ENCODE measurements around the gene UAP1. TPM values are rescaled to one million over a fixed set of nuclear protein-coding genes. Genes with fewer than 3 reads are reported as not detected.

Gene UAP1
- total RNA-seq, 4 donors from 2014 or later = 95.0 to 131 (median 117) TPM

DNA sequence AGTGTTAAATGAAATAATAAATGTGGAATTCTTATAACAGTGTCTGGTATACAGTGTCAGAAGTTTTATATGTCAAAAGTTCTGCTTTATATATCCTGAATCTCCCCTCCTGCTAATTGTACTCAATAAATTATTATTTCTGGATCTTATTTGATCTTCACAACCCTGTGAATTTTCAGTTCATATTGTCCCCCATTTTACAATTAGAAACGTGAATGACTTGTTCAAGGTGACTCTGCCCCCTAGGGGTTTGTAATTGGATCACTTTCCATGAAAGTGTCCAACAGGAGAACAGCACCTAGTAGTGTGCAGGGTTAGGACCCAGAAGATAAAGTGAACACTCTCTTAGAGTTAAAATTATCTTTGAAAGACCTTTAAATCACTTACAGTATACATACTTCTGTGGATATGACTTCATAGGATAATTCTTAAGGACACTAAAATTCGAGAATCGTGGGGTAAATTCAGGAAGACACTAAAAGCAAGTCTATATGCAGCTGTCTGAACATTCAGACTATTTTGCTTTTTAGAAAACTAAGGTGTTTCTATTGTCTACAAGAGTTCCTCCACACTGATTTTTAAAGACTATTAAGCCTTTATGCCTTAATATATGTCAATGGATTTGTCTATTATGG is 66.3 kb downstream of the UAP1 start:
- H3K4me1 ChIP-seq = peaks cover 0 to 29% (median 4%) of the 10 kb centered on the region in 4 donors
- no peaks in the 10 kb centered on the region for H3K36me3 ChIP-seq
- no peak for DNase-seq
- H3K9me3 ChIP-seq = no peaks in the 10 kb centered on the region
- no peaks in the 10 kb centered on the region for H3K27me3 ChIP-seq
- TF ChIP-seq, protein P1, sequence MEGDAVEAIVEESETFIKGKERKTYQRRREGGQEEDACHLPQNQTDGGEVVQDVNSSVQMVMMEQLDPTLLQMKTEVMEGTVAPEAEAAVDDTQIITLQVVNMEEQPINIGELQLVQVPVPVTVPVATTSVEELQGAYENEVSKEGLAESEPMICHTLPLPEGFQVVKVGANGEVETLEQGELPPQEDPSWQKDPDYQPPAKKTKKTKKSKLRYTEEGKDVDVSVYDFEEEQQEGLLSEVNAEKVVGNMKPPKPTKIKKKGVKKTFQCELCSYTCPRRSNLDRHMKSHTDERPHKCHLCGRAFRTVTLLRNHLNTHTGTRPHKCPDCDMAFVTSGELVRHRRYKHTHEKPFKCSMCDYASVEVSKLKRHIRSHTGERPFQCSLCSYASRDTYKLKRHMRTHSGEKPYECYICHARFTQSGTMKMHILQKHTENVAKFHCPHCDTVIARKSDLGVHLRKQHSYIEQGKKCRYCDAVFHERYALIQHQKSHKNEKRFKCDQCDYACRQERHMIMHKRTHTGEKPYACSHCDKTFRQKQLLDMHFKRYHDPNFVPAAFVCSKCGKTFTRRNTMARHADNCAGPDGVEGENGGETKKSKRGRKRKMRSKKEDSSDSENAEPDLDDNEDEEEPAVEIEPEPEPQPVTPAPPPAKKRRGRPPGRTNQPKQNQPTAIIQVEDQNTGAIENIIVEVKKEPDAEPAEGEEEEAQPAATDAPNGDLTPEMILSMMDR (IDR thresholded peaks at IDR 0.05) = peak; percentile 36 to 43 (median 40)
- TF ChIP-seq POLR2A (IDR thresholded peaks at IDR 0.05) = no peak
- H3K4me3 ChIP-seq = no peak overlapping the region
- in situ Hi-C loops (cut with MboI; ENCODE audit: low pct_ligation_motif_present in 1 of 4, low pct_unique_long_range_greater_than_20kb in 1 of 4, low sequenced_read_pairs in 3 of 4) (no loop called here), intact Hi-C loops (cut with DNase I; ENCODE audit: low total_unique reads) (no loop called here)
- 56 to 83% methylated on average over 1 to 3 of the region's 3 CpGs for WGBS, 2 donors (ENCODE audit: low coverage in 1 of 2)
- H3K27ac ChIP-seq = peak overlapping the region; percentile 68 to 89 (median 79)

DNA sequence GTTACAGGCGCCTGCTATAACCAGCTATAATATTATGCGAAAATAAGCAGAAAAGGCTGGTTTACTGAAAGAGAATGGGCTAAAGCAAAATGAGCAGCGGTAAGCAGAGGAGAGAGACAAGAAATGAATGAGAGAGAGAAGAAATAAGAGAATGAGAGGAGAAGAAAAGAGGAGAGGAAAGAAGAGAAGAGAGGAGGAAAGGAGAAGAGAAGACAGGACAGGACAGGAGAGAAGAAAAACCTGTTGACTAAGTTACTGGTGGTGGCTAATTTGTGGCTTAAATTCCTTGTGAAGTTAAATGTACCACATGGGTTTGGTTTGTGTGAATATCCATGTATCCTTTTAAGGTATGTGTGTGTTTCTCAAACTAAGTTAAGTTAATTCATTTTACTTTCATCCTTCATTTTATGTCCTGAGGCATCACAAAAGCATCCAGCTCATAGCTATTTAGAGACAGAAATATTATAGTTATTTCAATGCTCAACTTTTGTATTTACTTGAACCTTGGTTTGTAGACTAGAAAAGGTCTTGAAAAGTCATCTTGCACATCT is 67.6 kb downstream of the UAP1 start:
- intact Hi-C loops (cut with DNase I; ENCODE audit: low total_unique reads) = no loop called here
- H3K27ac ChIP-seq = peak overlapping the region in 3 of 4 donors; percentile 81 to 89 (median 87)

DNA sequence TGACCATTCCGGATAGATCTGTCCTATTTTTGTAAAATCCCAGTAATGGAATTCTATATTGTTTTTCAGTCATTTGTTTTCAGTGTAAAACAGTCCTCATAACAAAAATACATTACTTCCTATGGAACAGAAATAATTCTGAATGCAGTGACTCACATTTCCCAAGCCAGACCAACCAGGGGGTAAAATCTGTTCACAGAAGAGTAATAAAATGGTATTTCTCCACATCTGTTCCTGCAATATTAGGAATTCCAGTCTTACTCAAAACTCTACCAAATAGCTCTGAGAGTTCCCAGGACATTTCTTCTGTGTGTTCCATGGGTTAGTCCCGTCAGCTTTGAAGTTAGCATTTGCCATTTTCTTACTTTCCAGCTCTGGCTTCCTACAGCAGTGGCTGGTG is 68.1 kb downstream of the UAP1 start:
- H3K4me1 ChIP-seq = peaks cover 0 to 29% (median 4%) of the 10 kb centered on the region in 4 donors
- H3K27ac ChIP-seq = peak overlapping the region; percentile 81 to 89 (median 87)
- H3K27me3 ChIP-seq = no peaks in the 10 kb centered on the region
- WGBS, 2 donors (ENCODE audit: low coverage in 1 of 2) = 82 to 86% methylated on average over 2 of the region's 2 CpGs
- no peak for DNase-seq
- intact Hi-C loops (cut with DNase I; ENCODE audit: low total_unique reads) = loop anchor here (5.0 kb wide), 1 partner anchor 58 kb away; no protein-coding TSS in a partner anchor
- in situ Hi-C loops (cut with MboI; ENCODE audit: low pct_ligation_motif_present in 1 of 4, low pct_unique_long_range_greater_than_20kb in 1 of 4, low sequenced_read_pairs in 3 of 4) = no loop called here
- H3K4me3 ChIP-seq = no peak overlapping the region
- TF ChIP-seq, protein P1 (IDR thresholded peaks at IDR 0.05) = no peak
- TF ChIP-seq EP300 (IDR thresholded peaks at IDR 0.05; ENCODE audit: low read depth) (no peak), POLR2A (IDR thresholded peaks at IDR 0.05) (no peak), POLR2AphosphoS5 (IDR thresholded peaks at IDR 0.05) (no peak)
- no peaks in the 10 kb centered on the region for H3K36me3 ChIP-seq
- no peaks in the 10 kb centered on the region for H3K9me3 ChIP-seq

More for the DNA sequence above, 67.6 kb downstream of the UAP1 start:
- no peaks in the 10 kb centered on the region for H3K36me3 ChIP-seq
- peaks cover 0 to 29% (median 4%) of the 10 kb centered on the region in 4 donors for H3K4me1 ChIP-seq
- H3K4me3 ChIP-seq = no peak overlapping the region
- DNase-seq = no peak
- H3K27me3 ChIP-seq = no peaks in the 10 kb centered on the region
- no peaks in the 10 kb centered on the region for H3K9me3 ChIP-seq
- 93% methylated on average over 3 of the region's 3 CpGs for WGBS, 2 donors (ENCODE audit: low coverage in 1 of 2)
- TF ChIP-seq POLR2A (IDR thresholded peaks at IDR 0.05) (no peak), POLR2AphosphoS5 (IDR thresholded peaks at IDR 0.05) (no peak), EP300 (IDR thresholded peaks at IDR 0.05; ENCODE audit: low read depth) (no peak)
- TF ChIP-seq, protein P1 (IDR thresholded peaks at IDR 0.05) = no peak
- in situ Hi-C loops (cut with MboI; ENCODE audit: low pct_ligation_motif_present in 1 of 4, low pct_unique_long_range_greater_than_20kb in 1 of 4, low sequenced_read_pairs in 3 of 4) = no loop called here

DNA sequence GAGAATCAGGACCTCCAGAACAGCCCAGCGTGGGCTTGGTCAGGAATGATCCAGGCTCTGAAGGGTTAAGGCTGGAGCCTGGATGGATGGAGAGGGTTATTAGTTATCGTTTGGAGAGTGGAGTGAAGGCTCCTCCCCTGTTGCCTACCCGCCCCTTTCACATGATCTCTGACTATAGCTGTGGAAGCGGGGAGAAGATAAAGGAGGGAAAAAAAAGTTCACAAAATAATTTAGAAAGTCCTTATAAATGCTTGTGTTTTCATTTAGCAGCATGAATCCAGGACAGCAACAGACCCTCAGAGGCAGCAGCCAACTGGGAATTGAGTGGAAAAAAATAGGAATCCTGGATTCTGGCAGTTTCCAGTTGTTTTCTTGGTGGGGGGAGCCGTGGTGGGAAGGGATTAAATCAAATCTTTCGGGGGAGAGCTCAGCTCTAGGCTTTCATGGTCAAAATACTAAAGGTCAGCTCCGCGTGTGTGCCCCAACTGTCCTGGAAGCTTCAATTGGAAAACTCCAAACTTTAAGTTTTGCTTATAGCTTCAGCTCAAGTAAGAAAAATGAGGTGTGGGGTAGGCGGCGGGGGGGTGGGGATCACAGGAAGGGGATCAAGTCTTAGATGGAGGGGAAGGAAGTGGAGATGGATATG is 70.1 kb downstream of the UAP1 start:
- intact Hi-C loops (cut with DNase I; ENCODE audit: low total_unique reads) (loop anchor here (5.0 kb wide), 1 partner anchor 56 kb away; no protein-coding TSS in a partner anchor), in situ Hi-C loops (cut with MboI; ENCODE audit: low pct_ligation_motif_present in 1 of 4, low pct_unique_long_range_greater_than_20kb in 1 of 4, low sequenced_read_pairs in 3 of 4) (no loop called here)
- TF ChIP-seq, protein P1 (IDR thresholded peaks at IDR 0.05) = no peak
- TF ChIP-seq POLR2AphosphoS5 (IDR thresholded peaks at IDR 0.05) (no peak), EP300 (IDR thresholded peaks at IDR 0.05; ENCODE audit: low read depth) (no peak)
- Histone ChIP-seq H3K36me3 (no peaks in the 10 kb centered on the region), H3K4me1 (peaks cover 0 to 26% (median 2%) of the 10 kb centered on the region in 4 donors), H3K9me3 (no peaks in the 10 kb centered on the region), H3K27me3 (no peaks in the 10 kb centered on the region), H3K4me3 (peak overlapping the region in 3 of 4 donors; percentile 23 to 51 (median 27)), H3K27ac (peak overlapping the region; percentile 81 to 89 (median 87))
- 54 to 57% methylated on average over 7 to 10 of the region's 10 CpGs for WGBS, 2 donors (ENCODE audit: low coverage in 1 of 2)
- no peak for DNase-seq

Data from transverse colon (tissue), 4 donors.